Calu3 (cell line): ENCODE measurements around the gene RGPD5. TPM values are rescaled to one million over a fixed set of nuclear protein-coding genes. Genes with fewer than 3 reads are reported as not detected.
"Not testable (repeated sequence)": the region's sequence is repeated elsewhere in the genome, so short reads cannot be mapped to it uniquely, and the experiment has no call there.

Source experiments
- BruUV-seq: library from RNA; stranded (reverse); fragments of 400-500 nt; replicated peaks from 2 replicates; lab custom pipeline; 2021; lab: Mats Ljungman, UMichigan
- CTCF ChIA-PET: fragments of 300-600 bp; sonication (Branson Sonifier 250); formaldehyde crosslinking; loops from one replicate; lab custom pipeline; 2022; ENCODE audit warnings: antibody characterized with exemption; lab: Charles Lee
- DNase-seq: peaks from one replicate; pipeline ENCODE4 v3.0.0; 2022
- H3K27ac Mint-ChIP-seq: one replicate; pipeline ENCODE4 v1.8.0; 2022; ENCODE audit warnings: mixed read lengths; ENCODE audit not compliant: unreplicated experiment
- H3K27me3 Mint-ChIP-seq: one replicate; pipeline ENCODE4 v1.8.0; 2022; ENCODE audit warnings: mixed read lengths; ENCODE audit not compliant: unreplicated experiment
- H3K36me3 Mint-ChIP-seq: one replicate; pipeline ENCODE4 v1.8.0; 2022; ENCODE audit warnings: mild to moderate bottlenecking, moderate library complexity, mixed read lengths; ENCODE audit not compliant: insufficient read depth, unreplicated experiment
- H3K4me1 Mint-ChIP-seq: one replicate; pipeline ENCODE4 v1.8.0; 2022; ENCODE audit warnings: mild to moderate bottlenecking, low read depth, mixed read lengths; ENCODE audit not compliant: unreplicated experiment
- H3K4me3 Mint-ChIP-seq: one replicate; pipeline ENCODE4 v1.8.0; 2022; ENCODE audit warnings: mild to moderate bottlenecking, low read depth, moderate library complexity, mixed read lengths; ENCODE audit not compliant: unreplicated experiment
- H3K9me3 Mint-ChIP-seq: one replicate; pipeline ENCODE4 v1.8.0; 2022; ENCODE audit warnings: low read depth, mixed read lengths; ENCODE audit not compliant: unreplicated experiment
- intact Hi-C: fragments of 100-400 bp; cut with micrococcal nuclease; formaldehyde crosslinking; loops from one replicate; pipeline ENCODE4 v1.10.0; 2022; ENCODE audit not compliant: unreplicated experiment
- total RNA-seq: library from RNA; stranded (reverse); gene quantifications from 2 replicates; pipeline ENCODE4 v1.2.3, GENCODE V29; 2022

RGPD5 gene
- total RNA-seq, 1 experiment from 2014 or later = 22.9 TPM

DNA sequence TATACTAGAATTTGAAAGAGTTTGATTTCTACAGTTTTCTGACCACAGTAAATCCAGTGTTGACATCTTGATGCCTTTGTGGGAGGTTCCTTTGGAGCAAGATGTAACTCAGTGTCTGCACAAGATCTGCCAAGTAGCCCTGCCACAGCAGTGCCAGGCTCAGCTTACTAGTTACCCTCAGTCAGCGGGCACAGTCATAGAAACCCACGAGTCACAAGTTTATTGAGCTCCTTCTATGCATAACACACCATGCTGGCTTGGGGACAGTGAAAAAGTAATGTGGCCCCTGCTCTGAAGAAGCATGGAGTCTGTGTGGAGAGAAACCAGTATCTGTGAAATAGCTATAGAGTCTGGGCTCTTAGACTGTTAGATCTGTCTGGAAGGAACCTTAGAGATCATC, 15.0 kb upstream of the RGPD5 start:
- H3K36me3 Mint-ChIP-seq, intact Hi-C loops, H3K4me1 Mint-ChIP-seq, H3K4me3 Mint-ChIP-seq, H3K27ac Mint-ChIP-seq, CTCF ChIA-PET, BruUV-seq, H3K9me3 Mint-ChIP-seq, DNase-seq, H3K27me3 Mint-ChIP-seq: not testable (repeated sequence)

DNA sequence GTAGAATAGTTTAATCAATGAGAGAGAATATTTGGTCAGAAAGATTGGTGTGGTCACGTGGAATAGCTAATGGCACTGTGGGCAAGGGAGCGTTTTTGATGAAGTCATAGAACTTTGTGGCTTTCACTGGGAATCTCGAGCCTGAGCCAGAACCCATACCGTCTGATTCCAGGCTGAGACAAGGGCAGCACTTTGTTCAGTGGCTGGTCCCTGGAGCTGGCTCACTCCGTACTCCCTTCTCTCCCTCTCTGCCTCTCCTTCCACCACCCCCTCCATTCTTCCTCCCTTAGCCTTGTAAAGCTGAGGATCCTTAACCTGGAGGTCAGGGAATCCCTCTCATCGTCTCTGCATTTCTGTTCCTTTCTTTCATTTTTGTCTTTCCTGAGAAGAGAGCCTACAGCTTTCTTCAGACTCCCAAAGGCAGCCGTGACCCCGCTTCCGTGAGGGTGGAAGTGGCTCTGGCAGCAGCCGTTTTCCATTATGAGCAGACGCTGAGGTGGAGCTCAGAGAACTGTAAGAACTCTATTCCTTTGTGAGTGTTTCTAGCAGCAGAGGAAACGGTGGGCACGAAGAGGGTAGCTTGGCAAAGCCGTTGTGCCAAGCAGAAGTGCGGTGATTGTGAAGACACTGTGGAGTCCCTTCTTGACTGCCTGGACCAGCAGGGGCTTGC, 12.8 kb upstream of the RGPD5 start:
- H3K36me3 Mint-ChIP-seq, BruUV-seq: not testable (repeated sequence)

DNA sequence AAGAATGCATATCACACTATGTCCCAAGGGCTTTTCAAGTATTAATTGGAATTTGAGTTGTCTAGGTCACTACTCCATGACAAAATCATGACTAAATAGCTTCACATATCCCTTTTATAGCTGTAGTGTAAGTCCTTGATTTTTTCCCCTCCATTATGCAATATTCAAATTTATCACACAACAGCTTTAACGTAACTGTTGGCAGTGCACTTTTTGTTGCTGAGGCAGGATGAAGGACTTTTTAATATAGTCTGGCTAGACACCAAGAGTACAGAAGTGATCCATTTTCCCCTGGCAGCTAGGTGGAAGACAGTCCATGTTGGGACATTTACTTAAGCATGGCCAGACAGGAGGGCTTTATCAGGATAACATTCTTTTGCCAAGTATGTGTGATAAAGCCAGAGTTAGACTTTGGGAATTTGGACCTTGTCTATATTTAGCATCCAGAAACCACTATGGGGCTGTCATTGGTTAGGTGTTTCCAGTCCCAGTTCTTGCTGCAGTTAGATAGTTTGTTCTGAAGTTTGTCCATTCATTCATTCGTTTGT, 11.6 kb upstream of the RGPD5 start:
- H3K9me3 Mint-ChIP-seq, CTCF ChIA-PET, H3K36me3 Mint-ChIP-seq, intact Hi-C loops, H3K27ac Mint-ChIP-seq, H3K4me1 Mint-ChIP-seq, H3K4me3 Mint-ChIP-seq, H3K27me3 Mint-ChIP-seq, DNase-seq, BruUV-seq: not testable (repeated sequence)

More for the DNA sequence above, 12.8 kb upstream of the RGPD5 start:
- intact Hi-C loops, H3K4me3 Mint-ChIP-seq, H3K4me1 Mint-ChIP-seq, H3K27me3 Mint-ChIP-seq, H3K27ac Mint-ChIP-seq, H3K9me3 Mint-ChIP-seq, CTCF ChIA-PET, DNase-seq: not testable (repeated sequence)

DNA sequence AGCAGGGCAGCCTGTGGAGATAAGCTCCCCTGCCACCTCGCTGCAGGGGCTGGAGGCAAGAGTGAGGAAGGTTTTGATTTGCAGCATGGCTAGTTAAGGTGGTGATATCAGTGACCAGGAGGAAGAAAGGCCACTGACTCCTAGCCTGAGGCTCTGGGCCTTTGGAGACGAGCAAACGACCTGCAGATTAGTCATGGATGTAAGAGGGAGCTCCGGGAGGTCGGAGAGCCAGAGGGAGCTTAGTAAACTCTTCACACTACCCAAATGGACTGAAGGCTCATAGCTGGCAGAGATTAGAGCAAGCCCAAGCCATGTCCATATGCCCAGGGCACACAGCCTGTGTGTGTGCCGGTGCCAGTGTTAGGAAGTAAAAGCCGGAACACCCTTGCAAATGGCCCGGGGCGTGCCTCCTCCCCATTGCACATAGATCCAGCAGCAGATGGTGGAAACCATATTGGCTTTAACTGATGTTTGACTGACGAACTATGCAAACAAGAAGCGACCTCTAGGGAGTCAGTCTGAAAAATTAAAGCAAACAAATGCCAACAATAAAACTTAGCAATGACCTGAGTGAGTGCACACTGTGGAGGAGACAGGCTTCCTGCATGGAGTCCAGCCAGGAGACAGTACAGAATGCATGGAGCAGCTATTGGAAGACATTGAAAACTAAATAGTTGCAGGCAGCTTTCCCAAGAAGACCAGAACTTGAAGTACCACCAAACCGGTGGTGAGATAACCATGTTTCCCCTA, 2.4 kb upstream of the RGPD5 start:
- H3K9me3 Mint-ChIP-seq, intact Hi-C loops, H3K27me3 Mint-ChIP-seq, H3K4me1 Mint-ChIP-seq, H3K27ac Mint-ChIP-seq, H3K4me3 Mint-ChIP-seq, BruUV-seq, CTCF ChIA-PET, DNase-seq, H3K36me3 Mint-ChIP-seq: not testable (repeated sequence)

DNA sequence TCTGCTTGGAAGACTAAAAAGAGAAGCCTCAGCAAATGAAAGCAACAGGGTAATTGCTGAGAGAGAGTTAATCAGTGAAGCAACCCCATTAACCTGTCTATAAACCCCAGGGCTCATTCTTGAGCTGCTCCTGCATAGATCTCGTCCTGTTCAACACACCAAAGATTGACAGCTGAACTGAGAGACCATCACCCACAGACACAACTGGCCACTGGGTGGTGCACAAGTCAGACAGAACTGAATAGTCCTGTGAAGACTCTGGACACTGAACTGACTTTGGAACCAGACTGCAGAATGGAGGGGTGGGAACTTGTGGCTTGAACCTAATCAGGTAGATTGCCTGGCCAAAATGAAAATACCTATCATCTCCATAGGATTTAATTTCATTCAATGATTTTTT, 1.4 kb upstream of the RGPD5 start:
- H3K4me3 Mint-ChIP-seq, CTCF ChIA-PET: not testable (repeated sequence)

DNA sequence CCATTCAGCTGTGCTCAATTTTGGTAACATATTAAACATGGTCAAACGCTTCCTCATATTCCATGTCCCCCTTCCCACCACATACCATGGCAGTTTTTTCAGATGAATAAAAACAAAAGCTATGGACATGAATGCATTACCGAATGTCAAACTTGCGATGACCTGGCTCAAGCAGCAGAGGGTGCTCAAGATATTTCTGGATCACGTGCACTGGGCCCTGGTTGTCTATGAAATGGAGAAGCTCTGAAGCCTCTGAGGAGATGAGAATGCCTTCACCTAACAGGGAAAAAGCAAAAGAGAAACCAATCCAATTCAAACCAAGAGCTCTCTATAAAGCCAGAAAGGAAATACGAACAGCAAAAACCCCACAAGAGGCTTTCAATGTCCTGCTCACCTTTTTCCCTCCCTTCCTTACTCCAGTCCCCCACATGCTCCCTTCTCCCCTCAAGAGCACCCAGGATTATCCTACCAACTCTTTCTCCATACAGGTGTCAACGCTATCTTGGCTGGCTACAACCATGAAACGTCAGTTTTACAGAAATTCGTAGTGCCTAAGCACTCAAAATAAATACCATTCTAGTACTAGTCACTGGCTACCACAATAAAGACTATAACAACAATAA, 77.1 kb downstream of the RGPD5 start:
- CTCF ChIA-PET, BruUV-seq, H3K27ac Mint-ChIP-seq, H3K9me3 Mint-ChIP-seq, intact Hi-C loops, H3K4me3 Mint-ChIP-seq, H3K4me1 Mint-ChIP-seq, H3K27me3 Mint-ChIP-seq, DNase-seq, H3K36me3 Mint-ChIP-seq: not testable (repeated sequence)

More for the DNA sequence above, 1.4 kb upstream of the RGPD5 start:
- H3K9me3 Mint-ChIP-seq, BruUV-seq, H3K4me1 Mint-ChIP-seq, H3K27me3 Mint-ChIP-seq, intact Hi-C loops, H3K36me3 Mint-ChIP-seq, DNase-seq, H3K27ac Mint-ChIP-seq: not testable (repeated sequence)

DNA sequence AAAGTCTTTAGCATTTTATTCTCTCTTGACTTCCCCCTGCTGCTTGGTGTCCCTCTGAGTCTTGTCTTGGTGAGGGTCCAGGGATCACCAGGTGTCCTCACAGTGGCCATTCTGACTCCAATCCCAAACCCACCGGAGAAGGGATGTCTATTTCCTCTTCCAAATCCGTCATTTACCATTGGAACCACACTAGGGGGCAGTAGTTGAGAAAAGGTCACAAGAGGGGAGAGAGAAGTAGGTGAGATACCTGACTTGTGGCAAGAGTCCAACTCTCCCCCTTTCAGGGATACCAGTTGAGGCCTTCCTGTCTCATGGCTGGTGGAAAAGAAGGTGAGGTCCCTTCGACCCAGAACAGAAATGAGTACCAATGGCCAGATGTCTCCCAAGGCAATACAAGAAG, 82.5 kb downstream of the RGPD5 start:
- H3K27me3 Mint-ChIP-seq, BruUV-seq, H3K36me3 Mint-ChIP-seq, intact Hi-C loops, H3K27ac Mint-ChIP-seq, DNase-seq, CTCF ChIA-PET, H3K9me3 Mint-ChIP-seq, H3K4me3 Mint-ChIP-seq, H3K4me1 Mint-ChIP-seq: not testable (repeated sequence)

DNA sequence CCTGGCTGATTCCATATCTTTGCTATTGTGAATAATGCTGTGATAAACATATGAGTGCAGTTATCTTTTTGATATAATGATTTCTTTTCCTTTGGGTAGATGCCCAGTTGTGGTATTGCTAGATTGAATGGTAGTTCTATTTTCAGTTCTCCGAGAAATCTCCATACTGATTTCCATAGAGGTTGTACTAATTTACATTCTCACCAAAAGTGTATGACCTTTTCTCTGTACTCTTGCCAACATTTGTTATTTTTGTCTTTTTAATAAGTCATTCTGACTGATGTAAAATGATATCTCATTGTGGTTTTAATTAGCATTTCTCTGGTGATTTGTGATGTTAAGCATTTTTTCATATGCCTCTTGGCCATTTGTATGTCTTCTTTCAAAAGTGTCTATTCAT, 88.0 kb downstream of the RGPD5 start:
- H3K27ac Mint-ChIP-seq, H3K4me1 Mint-ChIP-seq, H3K27me3 Mint-ChIP-seq, DNase-seq, H3K9me3 Mint-ChIP-seq, H3K4me3 Mint-ChIP-seq, intact Hi-C loops, CTCF ChIA-PET, BruUV-seq, H3K36me3 Mint-ChIP-seq: not testable (repeated sequence)

DNA sequence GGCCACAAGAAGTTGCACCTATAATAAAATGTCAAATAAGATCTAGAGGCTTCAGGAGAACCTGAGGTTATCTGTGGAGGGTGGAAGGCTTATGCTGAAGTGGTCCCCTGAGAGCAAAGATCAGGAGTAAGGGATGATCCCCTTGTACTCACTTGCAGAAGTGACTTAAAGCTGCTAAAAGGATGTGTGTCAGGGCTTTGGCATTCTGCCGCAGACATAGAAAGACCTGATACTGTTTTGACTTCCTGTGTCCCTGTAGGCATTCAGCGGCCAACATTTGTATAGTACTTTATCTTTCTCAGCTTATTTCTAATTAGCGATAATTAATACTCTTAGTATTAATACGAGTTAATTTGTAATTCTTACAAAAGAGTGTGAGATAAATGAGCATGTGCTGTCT, 94.3 kb downstream of the RGPD5 start:
- H3K27me3 Mint-ChIP-seq, H3K9me3 Mint-ChIP-seq, H3K4me1 Mint-ChIP-seq, H3K4me3 Mint-ChIP-seq, intact Hi-C loops, BruUV-seq, CTCF ChIA-PET, H3K36me3 Mint-ChIP-seq, DNase-seq, H3K27ac Mint-ChIP-seq: not testable (repeated sequence)
